ENCODE measurements around the gene UMAD1.

DNA sequence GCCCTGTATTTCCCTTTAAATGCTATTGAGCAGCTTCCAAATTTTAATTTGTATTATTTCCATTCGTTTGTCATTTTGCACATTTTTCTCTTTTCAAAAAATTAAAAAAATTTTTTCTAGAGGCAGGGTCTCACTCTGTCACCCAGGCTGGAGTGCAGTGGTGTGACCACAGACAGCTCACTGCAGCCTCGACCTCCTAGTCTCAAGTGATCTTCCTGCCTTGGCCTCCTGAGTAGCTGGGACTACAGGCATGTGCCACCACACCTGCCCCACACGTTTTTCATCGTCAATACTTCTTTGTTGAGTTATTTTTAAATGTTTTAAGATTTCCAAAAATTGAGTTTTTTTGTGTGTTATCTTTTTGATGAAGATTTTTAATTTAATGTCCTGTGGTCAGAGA is 73.2 kb downstream of the UMAD1 start:
- TF ChIP-seq POLR2AphosphoS5 (IDR thresholded peaks at IDR 0.05; ENCODE audit: low read depth) = no peak
- TF ChIP-seq, protein P1, sequence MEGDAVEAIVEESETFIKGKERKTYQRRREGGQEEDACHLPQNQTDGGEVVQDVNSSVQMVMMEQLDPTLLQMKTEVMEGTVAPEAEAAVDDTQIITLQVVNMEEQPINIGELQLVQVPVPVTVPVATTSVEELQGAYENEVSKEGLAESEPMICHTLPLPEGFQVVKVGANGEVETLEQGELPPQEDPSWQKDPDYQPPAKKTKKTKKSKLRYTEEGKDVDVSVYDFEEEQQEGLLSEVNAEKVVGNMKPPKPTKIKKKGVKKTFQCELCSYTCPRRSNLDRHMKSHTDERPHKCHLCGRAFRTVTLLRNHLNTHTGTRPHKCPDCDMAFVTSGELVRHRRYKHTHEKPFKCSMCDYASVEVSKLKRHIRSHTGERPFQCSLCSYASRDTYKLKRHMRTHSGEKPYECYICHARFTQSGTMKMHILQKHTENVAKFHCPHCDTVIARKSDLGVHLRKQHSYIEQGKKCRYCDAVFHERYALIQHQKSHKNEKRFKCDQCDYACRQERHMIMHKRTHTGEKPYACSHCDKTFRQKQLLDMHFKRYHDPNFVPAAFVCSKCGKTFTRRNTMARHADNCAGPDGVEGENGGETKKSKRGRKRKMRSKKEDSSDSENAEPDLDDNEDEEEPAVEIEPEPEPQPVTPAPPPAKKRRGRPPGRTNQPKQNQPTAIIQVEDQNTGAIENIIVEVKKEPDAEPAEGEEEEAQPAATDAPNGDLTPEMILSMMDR (conservative IDR thresholded peaks at IDR 0.05; ENCODE audit: low read depth in 2 of 2) = no peak
- no peak for TF ChIP-seq EZH2phosphoT487 (IDR thresholded peaks at IDR 0.05; ENCODE audit: unreplicated experiment)
- TF ChIP-seq CREB1 (CRISPR knock-in tag; IDR thresholded peaks at IDR 0.05; ENCODE audit: low read depth) = no peak
- no peak for TF ChIP-seq NANOG (IDR thresholded peaks at IDR 0.05; ENCODE audit: borderline replicate concordance)
- TF ChIP-seq EZH2 (IDR thresholded peaks at IDR 0.05; ENCODE audit: low read depth, unreplicated experiment) = no peak
- TF ChIP-seq, protein P2, sequence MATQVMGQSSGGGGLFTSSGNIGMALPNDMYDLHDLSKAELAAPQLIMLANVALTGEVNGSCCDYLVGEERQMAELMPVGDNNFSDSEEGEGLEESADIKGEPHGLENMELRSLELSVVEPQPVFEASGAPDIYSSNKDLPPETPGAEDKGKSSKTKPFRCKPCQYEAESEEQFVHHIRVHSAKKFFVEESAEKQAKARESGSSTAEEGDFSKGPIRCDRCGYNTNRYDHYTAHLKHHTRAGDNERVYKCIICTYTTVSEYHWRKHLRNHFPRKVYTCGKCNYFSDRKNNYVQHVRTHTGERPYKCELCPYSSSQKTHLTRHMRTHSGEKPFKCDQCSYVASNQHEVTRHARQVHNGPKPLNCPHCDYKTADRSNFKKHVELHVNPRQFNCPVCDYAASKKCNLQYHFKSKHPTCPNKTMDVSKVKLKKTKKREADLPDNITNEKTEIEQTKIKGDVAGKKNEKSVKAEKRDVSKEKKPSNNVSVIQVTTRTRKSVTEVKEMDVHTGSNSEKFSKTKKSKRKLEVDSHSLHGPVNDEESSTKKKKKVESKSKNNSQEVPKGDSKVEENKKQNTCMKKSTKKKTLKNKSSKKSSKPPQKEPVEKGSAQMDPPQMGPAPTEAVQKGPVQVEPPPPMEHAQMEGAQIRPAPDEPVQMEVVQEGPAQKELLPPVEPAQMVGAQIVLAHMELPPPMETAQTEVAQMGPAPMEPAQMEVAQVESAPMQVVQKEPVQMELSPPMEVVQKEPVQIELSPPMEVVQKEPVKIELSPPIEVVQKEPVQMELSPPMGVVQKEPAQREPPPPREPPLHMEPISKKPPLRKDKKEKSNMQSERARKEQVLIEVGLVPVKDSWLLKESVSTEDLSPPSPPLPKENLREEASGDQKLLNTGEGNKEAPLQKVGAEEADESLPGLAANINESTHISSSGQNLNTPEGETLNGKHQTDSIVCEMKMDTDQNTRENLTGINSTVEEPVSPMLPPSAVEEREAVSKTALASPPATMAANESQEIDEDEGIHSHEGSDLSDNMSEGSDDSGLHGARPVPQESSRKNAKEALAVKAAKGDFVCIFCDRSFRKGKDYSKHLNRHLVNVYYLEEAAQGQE (IDR thresholded peaks at IDR 0.05; ENCODE audit: unreplicated experiment) = no peak
- TF ChIP-seq STAT1 (IDR thresholded peaks at IDR 0.05; ENCODE audit: unreplicated experiment) = no peak
- TF ChIP-seq, protein P3, sequence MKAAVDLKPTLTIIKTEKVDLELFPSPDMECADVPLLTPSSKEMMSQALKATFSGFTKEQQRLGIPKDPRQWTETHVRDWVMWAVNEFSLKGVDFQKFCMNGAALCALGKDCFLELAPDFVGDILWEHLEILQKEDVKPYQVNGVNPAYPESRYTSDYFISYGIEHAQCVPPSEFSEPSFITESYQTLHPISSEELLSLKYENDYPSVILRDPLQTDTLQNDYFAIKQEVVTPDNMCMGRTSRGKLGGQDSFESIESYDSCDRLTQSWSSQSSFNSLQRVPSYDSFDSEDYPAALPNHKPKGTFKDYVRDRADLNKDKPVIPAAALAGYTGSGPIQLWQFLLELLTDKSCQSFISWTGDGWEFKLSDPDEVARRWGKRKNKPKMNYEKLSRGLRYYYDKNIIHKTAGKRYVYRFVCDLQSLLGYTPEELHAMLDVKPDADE (IDR thresholded peaks at IDR 0.05) = no peak
- TF ChIP-seq, protein P4, sequence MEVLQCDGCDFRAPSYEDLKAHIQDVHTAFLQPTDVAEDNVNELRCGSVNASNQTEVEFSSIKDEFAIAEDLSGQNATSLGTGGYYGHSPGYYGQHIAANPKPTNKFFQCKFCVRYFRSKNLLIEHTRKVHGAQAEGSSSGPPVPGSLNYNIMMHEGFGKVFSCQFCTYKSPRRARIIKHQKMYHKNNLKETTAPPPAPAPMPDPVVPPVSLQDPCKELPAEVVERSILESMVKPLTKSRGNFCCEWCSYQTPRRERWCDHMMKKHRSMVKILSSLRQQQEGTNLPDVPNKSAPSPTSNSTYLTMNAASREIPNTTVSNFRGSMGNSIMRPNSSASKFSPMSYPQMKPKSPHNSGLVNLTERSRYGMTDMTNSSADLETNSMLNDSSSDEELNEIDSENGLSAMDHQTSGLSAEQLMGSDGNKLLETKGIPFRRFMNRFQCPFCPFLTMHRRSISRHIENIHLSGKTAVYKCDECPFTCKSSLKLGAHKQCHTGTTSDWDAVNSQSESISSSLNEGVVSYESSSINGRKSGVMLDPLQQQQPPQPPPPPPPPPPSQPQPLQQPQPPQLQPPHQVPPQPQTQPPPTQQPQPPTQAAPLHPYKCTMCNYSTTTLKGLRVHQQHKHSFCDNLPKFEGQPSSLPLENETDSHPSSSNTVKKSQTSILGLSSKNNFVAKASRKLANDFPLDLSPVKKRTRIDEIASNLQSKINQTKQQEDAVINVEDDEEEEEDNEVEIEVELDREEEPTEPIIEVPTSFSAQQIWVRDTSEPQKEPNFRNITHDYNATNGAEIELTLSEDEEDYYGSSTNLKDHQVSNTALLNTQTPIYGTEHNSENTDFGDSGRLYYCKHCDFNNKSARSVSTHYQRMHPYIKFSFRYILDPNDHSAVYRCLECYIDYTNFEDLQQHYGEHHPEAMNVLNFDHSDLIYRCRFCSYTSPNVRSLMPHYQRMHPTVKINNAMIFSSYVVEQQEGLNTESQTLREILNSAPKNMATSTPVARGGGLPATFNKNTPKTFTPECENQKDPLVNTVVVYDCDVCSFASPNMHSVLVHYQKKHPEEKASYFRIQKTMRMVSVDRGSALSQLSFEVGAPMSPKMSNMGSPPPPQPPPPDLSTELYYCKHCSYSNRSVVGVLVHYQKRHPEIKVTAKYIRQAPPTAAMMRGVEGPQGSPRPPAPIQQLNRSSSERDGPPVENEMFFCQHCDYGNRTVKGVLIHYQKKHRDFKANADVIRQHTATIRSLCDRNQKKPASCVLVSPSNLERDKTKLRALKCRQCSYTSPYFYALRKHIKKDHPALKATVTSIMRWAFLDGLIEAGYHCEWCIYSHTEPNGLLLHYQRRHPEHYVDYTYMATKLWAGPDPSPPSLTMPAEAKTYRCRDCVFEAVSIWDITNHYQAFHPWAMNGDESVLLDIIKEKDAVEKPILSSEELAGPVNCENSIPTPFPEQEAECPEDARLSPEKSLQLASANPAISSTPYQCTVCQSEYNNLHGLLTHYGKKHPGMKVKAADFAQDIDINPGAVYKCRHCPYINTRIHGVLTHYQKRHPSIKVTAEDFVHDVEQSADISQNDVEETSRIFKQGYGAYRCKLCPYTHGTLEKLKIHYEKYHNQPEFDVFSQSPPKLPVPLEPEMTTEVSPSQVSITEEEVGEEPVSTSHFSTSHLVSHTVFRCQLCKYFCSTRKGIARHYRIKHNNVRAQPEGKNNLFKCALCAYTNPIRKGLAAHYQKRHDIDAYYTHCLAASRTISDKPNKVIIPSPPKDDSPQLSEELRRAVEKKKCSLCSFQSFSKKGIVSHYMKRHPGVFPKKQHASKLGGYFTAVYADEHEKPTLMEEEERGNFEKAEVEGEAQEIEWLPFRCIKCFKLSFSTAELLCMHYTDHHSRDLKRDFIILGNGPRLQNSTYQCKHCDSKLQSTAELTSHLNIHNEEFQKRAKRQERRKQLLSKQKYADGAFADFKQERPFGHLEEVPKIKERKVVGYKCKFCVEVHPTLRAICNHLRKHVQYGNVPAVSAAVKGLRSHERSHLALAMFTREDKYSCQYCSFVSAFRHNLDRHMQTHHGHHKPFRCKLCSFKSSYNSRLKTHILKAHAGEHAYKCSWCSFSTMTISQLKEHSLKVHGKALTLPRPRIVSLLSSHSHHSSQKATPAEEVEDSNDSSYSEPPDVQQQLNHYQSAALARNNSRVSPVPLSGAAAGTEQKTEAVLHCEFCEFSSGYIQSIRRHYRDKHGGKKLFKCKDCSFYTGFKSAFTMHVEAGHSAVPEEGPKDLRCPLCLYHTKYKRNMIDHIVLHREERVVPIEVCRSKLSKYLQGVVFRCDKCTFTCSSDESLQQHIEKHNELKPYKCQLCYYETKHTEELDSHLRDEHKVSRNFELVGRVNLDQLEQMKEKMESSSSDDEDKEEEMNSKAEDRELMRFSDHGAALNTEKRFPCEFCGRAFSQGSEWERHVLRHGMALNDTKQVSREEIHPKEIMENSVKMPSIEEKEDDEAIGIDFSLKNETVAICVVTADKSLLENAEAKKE (CRISPR knock-in tag; IDR thresholded peaks at IDR 0.05) = no peak
- no peak for TF ChIP-seq JUNB (IDR thresholded peaks at IDR 0.05; ENCODE audit: unreplicated experiment)
- TF ChIP-seq ZNF114 (CRISPR knock-in tag; IDR thresholded peaks at IDR 0.05) = no peak
